ENCODE measurements around the gene CDH13.

- no peak for TF ChIP-seq CTCF (IDR thresholded peaks at IDR 0.05)
- no peak for TF ChIP-seq ZFX (IDR thresholded peaks at IDR 0.05; ENCODE audit: borderline replicate concordance)
Measured at GRCh38 chr16:82582975-82583374, 43.8 kb upstream of the CDH13 start.
